T follicular helper cell (primary cell): ENCODE results near the gene SHCBP1.
"Not testable (repeated sequence)": the region's sequence is repeated elsewhere in the genome, so short reads cannot be mapped to it uniquely, and the experiment has no call there.

ENCODE experiments used
- DNase-seq: peaks from one replicate; pipeline ENCODE4 v3.0.0-alpha.2; 2020; ENCODE audit warnings: low read depth
- total RNA-seq, 2 experiments: gene quantifications; one replicate each; lab custom pipeline; 2026; lab: John Stamatoyannopoulos, UW

SHCBP1 gene
- total RNA-seq, result 0.30 to 2.3 reads per million in 2 experiments

GRCh38 chr16:46621006-46621933, at the start of gene SHCBP1:
Gene SHCBP1, minus strand, starts transcription at chr16:46621379. Its CDS starts 20 bp downstream, at chr16:46621359.
- peak; percentile 32 for DNase-seq

GRCh38 chr16:46662123-46662522, 40.9 kb upstream of the SHCBP1 start:
- no peak for DNase-seq

GRCh38 chr16:46658925-46659324, 37.7 kb upstream of the SHCBP1 start:
- DNase-seq, result no peak

GRCh38 chr16:46651305-46651704, 30.1 kb upstream of the SHCBP1 start:
- no peak for DNase-seq

- DNase-seq, result no peak
These were observed 29.1 kb upstream of the SHCBP1 start for GRCh38 chr16:46650254-46650623.

- no peak for DNase-seq
These were observed 28.5 kb upstream of the SHCBP1 start for GRCh38 chr16:46649588-46650253.

GRCh38 chr16:46648656-46649055, 27.5 kb upstream of the SHCBP1 start:
- no peak for DNase-seq

GRCh38 chr16:46638947-46639925, 18.1 kb upstream of the SHCBP1 start:
- DNase-seq, result no peak

- no peak for DNase-seq
These were observed 11.9 kb upstream of the SHCBP1 start for GRCh38 chr16:46632778-46633733.

- DNase-seq, result no peak
These were observed 8.4 kb upstream of the SHCBP1 start for GRCh38 chr16:46629331-46630219.

GRCh38 chr16:46627746-46628145, 6.6 kb upstream of the SHCBP1 start:
- DNase-seq, result no peak

- DNase-seq, result not testable (repeated sequence)
These were observed 5.5 kb upstream of the SHCBP1 start for GRCh38 chr16:46626681-46627080.

GRCh38 chr16:46624862-46625261, 3.7 kb upstream of the SHCBP1 start:
- not testable (repeated sequence) for DNase-seq

GRCh38 chr16:46623707-46624106, 2.5 kb upstream of the SHCBP1 start:
- DNase-seq, result not testable (repeated sequence)

- not testable (repeated sequence) for DNase-seq
These were observed 2.1 kb upstream of the SHCBP1 start for GRCh38 chr16:46623246-46623645.

- no peak for DNase-seq
These were observed 926 bp upstream of the SHCBP1 start for GRCh38 chr16:46621934-46622676.

- no peak for DNase-seq
These were observed 743 bp downstream of the SHCBP1 start for GRCh38 chr16:46620266-46621005.

GRCh38 chr16:46618516-46618915, 2.7 kb downstream of the SHCBP1 start:
- DNase-seq, result no peak
